Esophagus squamous epithelium (tissue), 5 donors: Measurements from ENCODE around the gene CHTOP. TPM values are rescaled to one million over a fixed set of nuclear protein-coding genes. Genes with fewer than 3 reads are reported as not detected.

Experiments
- DNase-seq: peaks from one replicate; lab custom pipeline; 2025; lab: John Stamatoyannopoulos, UW
- H3K27ac ChIP-seq, 4 donors: fragments of 200-600 bp; sonication (generic); one replicate each; pipeline ENCODE4 v1.5.1; 2016 to 2019; ENCODE audit warnings: mild to moderate bottlenecking in 1 of 4
- H3K27me3 ChIP-seq, 4 donors: fragments of 200-600 bp; sonication (generic); 1 replicate in 3 of 4; 2 replicates in 1 of 4; pipeline versions ENCODE4 v1.5.1 to v1.6.0; 2017 to 2021; ENCODE audit warnings: antibody characterized with exemption in 1 of 4
- H3K36me3 ChIP-seq, 3 donors: fragments of 200-600 bp; sonication (generic); one replicate each; pipeline ENCODE4 v1.5.1; 2016 to 2019
- H3K4me1 ChIP-seq, 3 donors: fragments of 200-600 bp; sonication (generic); one replicate each; pipeline ENCODE4 v1.5.1; 2017 to 2019
- H3K4me3 ChIP-seq, 4 donors: fragments of 200-600 bp; sonication (generic); 1 replicate in 3 of 4; 2 replicates in 1 of 4; pipeline ENCODE4 v1.5.1; 2016 to 2019; ENCODE audit warnings: mild to moderate bottlenecking in 2 of 4, moderate library complexity in 1 of 4
- H3K9me3 ChIP-seq, 3 donors: fragments of 200-600 bp; sonication (generic); one replicate each; pipeline ENCODE4 v1.5.1; 2016 to 2019
- POLR2A ChIP-seq, 4 donors: fragments of 450-650 bp; IDR thresholded peaks; one replicate each; pipeline ENCODE4 v1.6.1; 2017; ENCODE audit warnings: antibody characterized with exemption in 4 of 4, mild to moderate bottlenecking in 4 of 4, moderate library complexity in 3 of 4
- WGBS, 2 donors: methylation state at CpG; one replicate each; pipeline ENCODE4 v1.1.5; 2018; 5-methylcytosine and 5-hydroxymethylcytosine counted together
- intact Hi-C: fragments of 100-400 bp; cut with DNase I; formaldehyde crosslinking; loops from one replicate; pipeline ENCODE4 v1.15.0; 2022
- total RNA-seq, 4 donors: library from RNA; depleted of rRNA; stranded (reverse); fragments of >200 nt; gene quantifications; one replicate each; pipeline ENCODE4 v1.1.0, GENCODE V29; 2016
- TF ChIP-seq, protein P1 (sequence below), 6 experiments: fragments of 450-650 bp in 4 of 6; fragments of 200-600 bp in 2 of 6; sonication (generic) in 2 of 6; IDR thresholded peaks; one replicate each; pipeline ENCODE4 v1.5.1; 2016 to 2019; ENCODE audit warnings: antibody characterized with exemption in 6 of 6, mild to moderate bottlenecking in 4 of 6, moderate library complexity in 4 of 6
- donor health status: DM: yes; HTN: yes; CAD: no.

The CHTOP gene
- total RNA-seq, 4 donors from 2014 or later: 35.0 to 58.9 (median 47.3) TPM

DNA sequence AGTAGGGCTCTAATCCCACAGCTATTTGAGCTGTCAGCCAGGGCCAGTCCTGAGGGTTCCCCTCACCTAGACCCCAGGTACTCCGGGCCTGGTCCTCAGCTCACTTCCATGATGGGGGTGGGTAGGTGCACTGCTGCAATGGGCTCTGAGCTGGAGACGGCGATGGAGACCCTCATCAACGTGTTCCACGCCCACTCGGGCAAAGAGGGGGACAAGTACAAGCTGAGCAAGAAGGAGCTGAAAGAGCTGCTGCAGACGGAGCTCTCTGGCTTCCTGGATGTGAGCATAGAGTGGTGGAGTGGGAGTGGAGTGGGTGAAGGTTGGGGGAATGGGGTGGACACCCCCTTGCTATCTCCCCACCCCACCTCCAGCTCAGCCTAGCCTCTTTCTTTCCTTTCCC, 3.5 kb upstream of the CHTOP start:
- intact Hi-C loops: no loop called here
- no peak for DNase-seq
- Histone ChIP-seq H3K4me3 (no peak overlapping the region), H3K27ac (peak overlapping the region in 2 of 4 donors; percentile 23 to 48), H3K36me3 (peaks cover 0 to 2% (median 0%) of the 10 kb centered on the region in 3 donors), H3K9me3 (no peaks in the 10 kb centered on the region), H3K27me3 (no peaks in the 10 kb centered on the region), H3K4me1 (peaks cover 32 to 56% (median 34%) of the 10 kb centered on the region in 3 donors)
- WGBS, 2 donors: 82 to 89% methylated on average over 1 to 6 of the region's 7 CpGs
- TF ChIP-seq, protein P1, sequence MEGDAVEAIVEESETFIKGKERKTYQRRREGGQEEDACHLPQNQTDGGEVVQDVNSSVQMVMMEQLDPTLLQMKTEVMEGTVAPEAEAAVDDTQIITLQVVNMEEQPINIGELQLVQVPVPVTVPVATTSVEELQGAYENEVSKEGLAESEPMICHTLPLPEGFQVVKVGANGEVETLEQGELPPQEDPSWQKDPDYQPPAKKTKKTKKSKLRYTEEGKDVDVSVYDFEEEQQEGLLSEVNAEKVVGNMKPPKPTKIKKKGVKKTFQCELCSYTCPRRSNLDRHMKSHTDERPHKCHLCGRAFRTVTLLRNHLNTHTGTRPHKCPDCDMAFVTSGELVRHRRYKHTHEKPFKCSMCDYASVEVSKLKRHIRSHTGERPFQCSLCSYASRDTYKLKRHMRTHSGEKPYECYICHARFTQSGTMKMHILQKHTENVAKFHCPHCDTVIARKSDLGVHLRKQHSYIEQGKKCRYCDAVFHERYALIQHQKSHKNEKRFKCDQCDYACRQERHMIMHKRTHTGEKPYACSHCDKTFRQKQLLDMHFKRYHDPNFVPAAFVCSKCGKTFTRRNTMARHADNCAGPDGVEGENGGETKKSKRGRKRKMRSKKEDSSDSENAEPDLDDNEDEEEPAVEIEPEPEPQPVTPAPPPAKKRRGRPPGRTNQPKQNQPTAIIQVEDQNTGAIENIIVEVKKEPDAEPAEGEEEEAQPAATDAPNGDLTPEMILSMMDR (IDR thresholded peaks at IDR 0.05): no peak
- no peak for TF ChIP-seq POLR2A (IDR thresholded peaks at IDR 0.05)

GRCh38 chr1:153631047-153632022, 2.5 kb upstream of the CHTOP start:
- DNase-seq: no peak
- TF ChIP-seq POLR2A (IDR thresholded peaks at IDR 0.05): no peak
- TF ChIP-seq, protein P1 (IDR thresholded peaks at IDR 0.05): no peak
- H3K4me1 ChIP-seq: peaks cover 35 to 56% (median 36%) of the 10 kb centered on the region in 3 donors
- no peak overlapping the region for H3K4me3 ChIP-seq
- H3K27me3 ChIP-seq: no peaks in the 10 kb centered on the region
- no peaks in the 10 kb centered on the region for H3K9me3 ChIP-seq
- intact Hi-C loops: no loop called here
- H3K36me3 ChIP-seq: peaks cover 0 to 9% (median 0%) of the 10 kb centered on the region in 3 donors
- WGBS, 2 donors: 65 to 70% methylated on average over 8 to 10 of the region's 10 CpGs
- peak overlapping the region in 2 of 4 donors; percentile 1 to 23 for H3K27ac ChIP-seq

GRCh38 chr1:153633161-153633753, 609 bp upstream of the CHTOP start:
- TF ChIP-seq, protein P1 (IDR thresholded peaks at IDR 0.05): no peak
- no peak for TF ChIP-seq POLR2A (IDR thresholded peaks at IDR 0.05)
- 35 to 39% methylated on average over 14 to 17 of the region's 18 CpGs for WGBS, 2 donors
- intact Hi-C loops: no loop called here
- H3K4me1 ChIP-seq: peaks cover 22 to 56% (median 33%) of the 10 kb centered on the region in 3 donors
- H3K36me3 ChIP-seq: peaks cover 0 to 28% (median 13%) of the 10 kb centered on the region in 3 donors
- no peaks in the 10 kb centered on the region for H3K27me3 ChIP-seq
- DNase-seq: no peak
- H3K4me3 ChIP-seq: peak overlapping the region; percentile 81 to 90 (median 84)
- peak overlapping the region; percentile 99 to 100 (median 100) for H3K27ac ChIP-seq
- no peaks in the 10 kb centered on the region for H3K9me3 ChIP-seq

- Histone ChIP-seq H3K9me3 (no peaks in the 10 kb centered on the region), H3K27me3 (no peaks in the 10 kb centered on the region), H3K4me1 (peaks cover 19 to 57% (median 33%) of the 10 kb centered on the region in 3 donors), H3K4me3 (peak overlapping the region in 2 of 4 donors; percentile 81 to 84), H3K27ac (peak overlapping the region in 3 of 4 donors; percentile 99 to 100 (median 100)), H3K36me3 (peaks cover 21 to 54% (median 39%) of the 10 kb centered on the region in 3 donors)
- intact Hi-C loops: no loop called here
- TF ChIP-seq POLR2A (IDR thresholded peaks at IDR 0.05): no peak
- TF ChIP-seq, protein P1 (IDR thresholded peaks at IDR 0.05): no peak
- WGBS, 2 donors: 75 to 80% methylated on average over 6 to 7 of the region's 7 CpGs
- no peak for DNase-seq
Measured at GRCh38 chr1:153635872-153636271, 2.0 kb downstream of the CHTOP start.
